Endothelial cell (in vitro differentiated cells): ENCODE data around the gene HHAT. TPM values are rescaled to one million over a fixed set of nuclear protein-coding genes. Genes with fewer than 3 reads are reported as not detected.

Source experiments
- DNase-seq: peaks from one replicate; pipeline ENCODE4 v3.0.0; 2021; ENCODE audit warnings: low spot score
- H3K27ac Mint-ChIP-seq: one replicate; pipeline ENCODE4 v1.8.0; 2021; ENCODE audit warnings: mixed read lengths, inconsistent platforms; ENCODE audit not compliant: unreplicated experiment
- H3K27me3 Mint-ChIP-seq: one replicate; pipeline ENCODE4 v1.8.0; 2021; ENCODE audit warnings: mild to moderate bottlenecking, moderate library complexity, mixed read lengths, inconsistent platforms; ENCODE audit not compliant: unreplicated experiment
- H3K36me3 Mint-ChIP-seq: one replicate; pipeline ENCODE4 v1.8.0; 2021; ENCODE audit warnings: mild to moderate bottlenecking, low read depth, mixed read lengths, inconsistent platforms; ENCODE audit not compliant: unreplicated experiment
- H3K4me1 Mint-ChIP-seq: one replicate; pipeline ENCODE4 v1.8.0; 2021; ENCODE audit warnings: mild to moderate bottlenecking, mixed read lengths, inconsistent platforms; ENCODE audit not compliant: unreplicated experiment
- H3K4me3 Mint-ChIP-seq: one replicate; pipeline ENCODE4 v1.8.0; 2021; ENCODE audit warnings: mild to moderate bottlenecking, mixed read lengths, inconsistent platforms; ENCODE audit not compliant: unreplicated experiment
- H3K9me3 Mint-ChIP-seq: one replicate; pipeline ENCODE4 v1.8.0; 2021; ENCODE audit warnings: mixed read lengths, inconsistent platforms; ENCODE audit not compliant: unreplicated experiment
- CTCF ChIP-seq: fragments of 200-600 bp; sonication (generic); IDR thresholded peaks from one replicate; pipeline ENCODE4 v1.5.0; 2021; ENCODE audit warnings: antibody characterized with exemption; ENCODE audit not compliant: unreplicated experiment
- total RNA-seq: library from RNA; stranded (reverse); fragmentation: NEBNext Ultra II Directional; extraction: Animal tissue kit (Norgen Biotek cat#: 25700); gene quantifications from one replicate; pipeline ENCODE4 v1.2.1, GENCODE V29; 2021; ENCODE audit not compliant: unreplicated experiment

HHAT gene
- total RNA-seq, 1 donor from 2014 or later = 6.0 TPM

GRCh38 chr1:210646258-210646616 lies 317.5 kb downstream of the HHAT start:
- no peak overlapping the region for H3K27ac Mint-ChIP-seq
- no peaks in the 10 kb centered on the region for H3K27me3 Mint-ChIP-seq
- no peak overlapping the region for H3K4me3 Mint-ChIP-seq

GRCh38 chr1:210647406-210648333 lies 319.0 kb downstream of the HHAT start:
- no peak for TF ChIP-seq CTCF
- Mint-ChIP-seq H3K36me3 (no peaks in the 10 kb centered on the region), H3K4me3 (no peak overlapping the region), H3K4me1 (peaks cover 2% of the 10 kb centered on the region), H3K9me3 (no peaks in the 10 kb centered on the region), H3K27ac (no peak overlapping the region), H3K27me3 (no peaks in the 10 kb centered on the region)
- no peak for DNase-seq

More at GRCh38 chr1:210646258-210646616, 317.5 kb downstream of the HHAT start:
- DNase-seq = no peak
- Mint-ChIP-seq H3K4me1 (no peaks in the 10 kb centered on the region), H3K9me3 (no peaks in the 10 kb centered on the region), H3K36me3 (no peaks in the 10 kb centered on the region)
- no peak for TF ChIP-seq CTCF

- H3K27ac Mint-ChIP-seq = no peak overlapping the region
- peaks cover 2% of the 10 kb centered on the region for H3K4me1 Mint-ChIP-seq
- H3K4me3 Mint-ChIP-seq = no peak overlapping the region
- peaks cover under 1% of the 10 kb centered on the region for H3K27me3 Mint-ChIP-seq
- H3K9me3 Mint-ChIP-seq = no peaks in the 10 kb centered on the region
- TF ChIP-seq CTCF = no peak
- DNase-seq = no peak
- H3K36me3 Mint-ChIP-seq = no peaks in the 10 kb centered on the region
These were observed 320.0 kb downstream of the HHAT start for GRCh38 chr1:210648588-210649269.

GRCh38 chr1:210650403-210650802 lies 321.7 kb downstream of the HHAT start:
- Mint-ChIP-seq H3K36me3 (no peaks in the 10 kb centered on the region), H3K27me3 (peaks cover 2% of the 10 kb centered on the region), H3K4me3 (no peak overlapping the region), H3K9me3 (no peaks in the 10 kb centered on the region), H3K27ac (no peak overlapping the region), H3K4me1 (peaks cover 2% of the 10 kb centered on the region)
- DNase-seq = no peak
- no peak for TF ChIP-seq CTCF
